K562 (cell line): Measurements from ENCODE around the gene ARHGEF17.

Source experiments
- AFF4 ChIP-seq: sonication (generic); formaldehyde crosslinking; IDR thresholded peaks from 2 replicates; pipeline ENCODE4 v1.8.0; 2023; ENCODE audit warnings: mild to moderate bottlenecking, missing genetic modification reagents
- CEBPZ ChIP-seq: fragments of 150-350 bp; IDR thresholded peaks from 2 replicates; pipeline ENCODE4 v1.6.1; 2014; ENCODE audit warnings: low read depth, mild to moderate bottlenecking, low read length, borderline replicate concordance
- CREB5 ChIP-seq: fragments of 250-450 bp; sonication (Bioruptor Pico); IDR thresholded peaks from 2 replicates; pipeline ENCODE4 v1.5.0; 2020; ENCODE audit warnings: mild to moderate bottlenecking
- CTCF ChIP-seq, 3 experiments: IDR thresholded peaks in 2 of 3; conservative IDR thresholded peaks in 1 of 3; 2 replicates each; pipeline ENCODE4 v1.5.1; 2011 to 2012; ENCODE audit warnings: low read length in 3 of 3, mild to moderate bottlenecking in 3 of 3, control low read depth in 2 of 3, improper control_type of control experiment in 1 of 3, inconsistent platforms in 1 of 3, low read depth in 1 of 3, mixed read lengths in 1 of 3, moderate library complexity in 1 of 3; ENCODE audit not compliant: insufficient read depth in 2 of 3
- DMBX1 ChIP-seq: fragments of 250-450 bp; sonication (Bioruptor Pico); IDR thresholded peaks from 2 replicates; pipeline ENCODE4 v1.8.0; 2022; ENCODE audit warnings: inconsistent platforms, mild to moderate bottlenecking, moderate library complexity, borderline replicate concordance
- FOSL1 ChIP-seq: fragments of 200-800 bp; sonication (Bioruptor generic); conservative IDR thresholded peaks from 2 replicates; pipeline ENCODE4 v1.6.1; 2016; ENCODE audit warnings: missing genetic modification characterization, missing compliant biosample characterization
- PATZ1 ChIP-seq: fragments of 250-450 bp; sonication (Bioruptor Pico); IDR thresholded peaks from 2 replicates; pipeline ENCODE4 v1.5.0; 2020; ENCODE audit warnings: mild to moderate bottlenecking, borderline replicate concordance
- POLR2A ChIP-seq: fragments of 450-650 bp; conservative IDR thresholded peaks from 2 replicates; pipeline ENCODE4 v1.6.1; 2016
- SMARCB1 ChIP-seq: IDR thresholded peaks from 2 replicates; pipeline ENCODE4 v1.6.1; 2011; ENCODE audit warnings: improper control_type of control experiment, low read depth; ENCODE audit not compliant: insufficient read length
- SMC3 ChIP-seq: conservative IDR thresholded peaks from 2 replicates; pipeline ENCODE4 v1.6.1; 2011; ENCODE audit warnings: low read depth, low read length, improper control_type of control experiment; ENCODE audit not compliant: insufficient read depth
- USF1 ChIP-seq: sonication (generic); formaldehyde crosslinking; IDR thresholded peaks from 2 replicates; pipeline ENCODE4 v1.9.0; 2022; ENCODE audit warnings: mild to moderate bottlenecking, missing genetic modification reagents
- ZBTB33 ChIP-seq: sonication (generic); formaldehyde crosslinking; IDR thresholded peaks from 2 replicates; pipeline ENCODE4 v1.8.1; 2023; ENCODE audit warnings: mild to moderate bottlenecking, missing genetic modification reagents
- ZNF140 ChIP-seq: fragments of 250-450 bp; sonication (Bioruptor Pico); IDR thresholded peaks from 2 replicates; pipeline ENCODE4 v1.8.0; 2021; ENCODE audit warnings: moderate library complexity, mild to moderate bottlenecking, inconsistent platforms
- TF ChIP-seq, protein P1 (sequence below): sonication (generic); formaldehyde crosslinking; IDR thresholded peaks from 2 replicates; pipeline ENCODE4 v1.4.0; 2020; ENCODE audit warnings: mild to moderate bottlenecking, missing genetic modification reagents

DNA sequence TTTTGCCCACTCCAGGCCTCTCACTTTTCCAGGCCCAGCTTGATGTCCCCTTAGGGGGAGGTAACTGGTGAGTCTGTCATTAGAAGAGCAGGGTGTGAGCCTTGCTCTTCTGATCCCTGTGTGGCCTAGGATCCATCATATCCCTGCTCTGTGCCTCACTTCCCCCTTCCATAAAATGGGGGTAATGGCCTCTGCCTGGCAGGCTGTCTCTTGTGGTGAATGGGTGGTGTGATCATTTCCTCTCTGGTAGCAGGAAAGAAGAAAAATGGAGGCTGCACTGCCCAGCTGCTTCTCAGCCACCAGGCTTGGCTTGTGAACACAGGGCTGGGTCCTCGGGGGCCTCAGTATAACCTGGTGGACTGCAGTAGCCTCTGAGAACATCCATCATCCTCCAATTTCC lies 5.6 kb downstream of the ARHGEF17 start:
- TF ChIP-seq DMBX1 (CRISPR knock-in tag) (no peak), CTCF (IDR thresholded peaks at IDR 0.05 in 2 of 3, conservative IDR thresholded peaks at IDR 0.05 in 1 of 3; ENCODE audit: insufficient read depth in 2 of 3, low read depth in 1 of 3, low read length in 3 of 3) (no peak), POLR2A (no peak), SMARCB1 (no peak), AFF4 (CRISPR knock-in tag) (no peak), USF1 (no peak), CEBPZ (no peak), ZNF140 (CRISPR knock-in tag) (no peak), ZBTB33 (CRISPR knock-in tag) (no peak), PATZ1 (CRISPR knock-in tag) (no peak), CREB5 (CRISPR knock-in tag) (no peak), SMC3 (no peak), FOSL1 (tag) (no peak)
- TF ChIP-seq, protein P1, sequence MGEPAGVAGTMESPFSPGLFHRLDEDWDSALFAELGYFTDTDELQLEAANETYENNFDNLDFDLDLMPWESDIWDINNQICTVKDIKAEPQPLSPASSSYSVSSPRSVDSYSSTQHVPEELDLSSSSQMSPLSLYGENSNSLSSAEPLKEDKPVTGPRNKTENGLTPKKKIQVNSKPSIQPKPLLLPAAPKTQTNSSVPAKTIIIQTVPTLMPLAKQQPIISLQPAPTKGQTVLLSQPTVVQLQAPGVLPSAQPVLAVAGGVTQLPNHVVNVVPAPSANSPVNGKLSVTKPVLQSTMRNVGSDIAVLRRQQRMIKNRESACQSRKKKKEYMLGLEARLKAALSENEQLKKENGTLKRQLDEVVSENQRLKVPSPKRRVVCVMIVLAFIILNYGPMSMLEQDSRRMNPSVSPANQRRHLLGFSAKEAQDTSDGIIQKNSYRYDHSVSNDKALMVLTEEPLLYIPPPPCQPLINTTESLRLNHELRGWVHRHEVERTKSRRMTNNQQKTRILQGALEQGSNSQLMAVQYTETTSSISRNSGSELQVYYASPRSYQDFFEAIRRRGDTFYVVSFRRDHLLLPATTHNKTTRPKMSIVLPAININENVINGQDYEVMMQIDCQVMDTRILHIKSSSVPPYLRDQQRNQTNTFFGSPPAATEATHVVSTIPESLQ (CRISPR knock-in tag) = no peak
